HG03565 (cell line): ENCODE data around the gene PPP2R1B.

Experiments
- ATAC-seq: cut with Tn5 transposase; IDR thresholded peaks from one replicate; pipeline ENCODE4 v1.9.1; 2021; ENCODE audit warnings: mild to moderate bottlenecking, moderate library complexity; ENCODE audit not compliant: unreplicated experiment

PPP2R1B gene

DNA sequence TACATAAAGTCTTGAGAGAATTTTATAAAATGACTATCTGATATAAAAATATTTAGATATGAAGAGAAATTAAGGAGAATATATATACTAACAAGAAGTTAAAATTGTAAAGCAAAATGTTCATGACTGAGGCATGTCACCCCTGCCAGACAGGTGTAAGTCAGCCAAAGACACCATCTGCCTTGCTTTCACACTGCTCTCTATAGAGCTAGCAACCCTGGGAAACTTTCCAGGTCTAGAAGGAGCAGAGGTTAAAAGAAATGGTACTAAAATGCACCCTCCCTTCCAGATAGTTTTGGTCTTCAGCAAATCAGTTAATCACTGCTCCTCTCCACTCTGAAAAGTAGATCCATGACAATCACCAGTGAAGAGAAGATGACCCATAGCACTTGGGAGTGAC is 16.5 kb downstream of the PPP2R1B start:
- no peak for ATAC-seq

DNA sequence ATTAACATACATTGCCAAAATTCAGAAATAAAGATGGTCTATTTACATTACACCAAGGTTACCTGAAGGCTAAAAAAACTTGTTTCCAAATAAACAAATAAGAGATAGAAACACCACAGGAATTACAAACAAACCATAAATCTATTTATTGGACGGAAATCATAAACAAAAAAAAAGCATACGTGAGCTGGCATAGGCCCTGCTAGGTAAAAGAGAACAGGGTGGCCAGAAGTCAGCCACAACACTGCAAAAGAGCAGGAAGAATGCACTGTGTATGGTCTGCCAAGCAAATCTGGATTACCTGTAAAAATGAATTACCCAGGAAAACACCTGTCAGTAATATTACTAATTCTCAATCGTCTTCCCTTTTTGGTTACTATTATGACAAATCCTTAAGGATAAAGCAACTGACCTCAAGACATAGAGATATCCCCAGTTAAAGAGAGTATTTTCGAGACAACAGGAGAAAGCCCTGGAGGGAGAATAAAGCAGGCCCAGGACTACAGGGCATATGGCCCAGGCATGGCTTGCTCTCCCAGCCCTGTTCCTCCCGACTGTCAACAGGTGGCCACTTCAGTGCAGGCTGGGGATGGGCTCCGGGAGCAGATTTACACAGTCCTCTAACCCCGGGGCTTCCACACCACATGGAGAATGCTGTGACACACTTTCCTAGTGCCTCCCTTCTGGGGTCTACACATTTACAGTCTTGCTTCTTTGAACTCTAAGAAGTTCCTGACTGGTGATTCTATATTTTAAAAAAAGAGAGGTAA is 18.0 kb downstream of the PPP2R1B start:
- no peak for ATAC-seq

DNA sequence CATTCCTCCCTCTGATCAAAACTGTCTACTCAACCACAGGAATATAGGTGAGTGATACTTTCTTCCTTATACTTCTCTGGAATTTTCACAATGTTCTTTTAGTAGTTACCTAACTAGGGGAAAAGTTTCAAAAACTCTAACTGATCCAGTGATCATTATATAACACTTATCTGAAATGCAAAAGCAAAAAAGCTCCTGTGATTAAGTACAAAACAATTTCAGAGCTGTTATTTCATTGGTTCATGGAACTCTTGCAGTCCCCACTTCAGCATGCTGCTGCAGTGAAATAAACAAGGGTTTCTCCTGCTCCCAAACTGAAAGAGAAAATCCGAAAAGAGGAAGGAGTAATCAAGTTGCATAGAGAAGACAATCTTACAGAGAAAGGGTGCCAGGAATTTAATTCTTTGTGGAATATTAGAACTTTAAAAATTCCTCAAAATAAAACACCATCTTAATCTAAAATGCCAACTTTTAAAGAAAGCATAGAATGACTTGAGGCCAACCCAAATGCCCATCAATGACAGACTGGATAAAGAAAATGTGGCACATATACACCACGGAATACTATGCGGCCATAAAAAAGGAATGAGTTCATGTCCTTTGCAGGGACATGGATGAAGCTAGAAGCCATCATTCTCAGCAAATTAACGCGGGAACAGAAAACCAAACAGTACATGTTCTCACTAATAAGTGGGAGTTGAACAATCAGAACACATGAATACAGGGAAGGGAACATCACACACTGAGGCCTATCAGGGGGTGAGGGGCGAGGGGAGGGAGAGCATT is 20.3 kb downstream of the PPP2R1B start:
- ATAC-seq: no peak

- no peak for ATAC-seq
Measured at GRCh38 chr11:111743700-111744099, 22.5 kb downstream of the PPP2R1B start.

- ATAC-seq: no peak
Measured at GRCh38 chr11:111741751-111742150, 24.4 kb downstream of the PPP2R1B start.

DNA sequence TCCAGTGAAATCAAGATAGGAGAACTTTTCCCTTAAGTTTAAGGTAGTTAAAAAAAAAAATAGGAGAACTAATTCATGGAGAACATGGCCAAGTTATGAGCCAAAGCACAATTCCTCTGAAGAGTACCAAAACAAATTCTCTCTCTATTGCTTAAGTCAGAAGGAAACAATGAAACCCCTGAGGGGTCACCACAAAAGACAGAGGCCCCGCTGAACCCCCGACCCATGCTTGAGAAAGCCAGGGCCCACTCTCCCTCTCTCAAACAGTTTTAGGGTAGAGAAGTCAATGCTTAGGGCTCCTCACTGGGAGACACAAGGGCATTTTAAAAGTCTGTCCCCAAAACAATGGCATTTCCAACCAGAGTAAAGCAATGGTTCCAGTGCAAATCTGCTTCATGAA is 26.9 kb downstream of the PPP2R1B start:
- no peak for ATAC-seq

DNA sequence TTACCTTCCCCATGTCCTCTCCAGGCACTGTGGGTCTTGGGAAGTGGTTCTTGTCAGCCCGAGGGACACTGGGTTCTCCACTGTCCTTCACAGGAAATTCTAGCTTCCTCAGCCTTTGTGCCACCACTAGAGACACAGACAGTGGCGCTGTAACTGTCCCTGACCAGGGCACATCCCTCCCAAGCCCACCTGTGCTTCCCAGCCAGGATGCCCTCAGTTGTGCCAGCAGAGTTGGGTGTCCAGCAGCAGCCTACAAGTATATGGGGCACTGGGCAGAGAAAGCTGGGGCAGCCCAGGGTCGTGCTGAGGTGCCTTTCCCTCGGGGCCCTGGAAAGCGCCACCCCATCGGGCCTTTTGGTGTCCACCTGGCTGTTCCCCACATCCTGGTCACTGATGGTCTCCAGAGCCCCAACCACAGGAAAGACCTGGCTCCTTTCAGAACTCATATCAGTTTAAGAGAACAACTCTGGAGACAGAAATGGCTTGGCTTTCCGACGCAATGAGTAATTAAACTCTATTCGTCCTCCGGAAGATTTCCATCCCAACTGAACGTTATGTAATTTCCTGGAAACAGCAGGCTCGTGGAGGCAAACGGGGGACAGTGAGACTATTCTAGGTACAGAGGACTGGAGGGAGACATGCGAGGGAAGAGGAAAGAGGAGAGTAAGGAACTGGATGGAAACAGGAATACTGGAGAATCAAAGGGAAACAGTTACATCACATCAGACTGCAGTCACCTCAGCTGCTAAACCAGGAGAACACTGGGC is 28.6 kb downstream of the PPP2R1B start:
- no peak for ATAC-seq

- no peak for ATAC-seq
Measured at GRCh38 chr11:111736621-111737443, 29.4 kb downstream of the PPP2R1B start.

DNA sequence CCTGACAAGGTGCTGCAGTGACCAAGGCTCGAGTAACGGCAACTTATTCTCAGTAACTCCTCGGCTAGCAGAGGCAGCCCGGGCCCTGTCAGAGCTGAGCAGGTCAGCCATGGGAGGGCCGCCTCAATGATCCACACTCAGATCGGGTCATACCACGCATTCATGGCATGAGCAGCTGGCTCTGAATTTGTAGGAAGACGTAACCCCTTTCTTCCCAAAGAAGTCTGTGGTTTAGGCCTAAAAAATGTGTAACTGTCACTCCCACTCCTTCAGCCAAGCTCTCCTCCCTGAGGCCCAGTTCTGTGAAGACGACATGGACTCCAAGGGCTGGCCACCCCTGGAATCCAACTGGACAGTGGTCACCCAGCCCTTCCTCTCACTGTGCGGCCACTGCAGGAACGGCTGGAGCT is 30.0 kb downstream of the PPP2R1B start:
- no peak for ATAC-seq

DNA sequence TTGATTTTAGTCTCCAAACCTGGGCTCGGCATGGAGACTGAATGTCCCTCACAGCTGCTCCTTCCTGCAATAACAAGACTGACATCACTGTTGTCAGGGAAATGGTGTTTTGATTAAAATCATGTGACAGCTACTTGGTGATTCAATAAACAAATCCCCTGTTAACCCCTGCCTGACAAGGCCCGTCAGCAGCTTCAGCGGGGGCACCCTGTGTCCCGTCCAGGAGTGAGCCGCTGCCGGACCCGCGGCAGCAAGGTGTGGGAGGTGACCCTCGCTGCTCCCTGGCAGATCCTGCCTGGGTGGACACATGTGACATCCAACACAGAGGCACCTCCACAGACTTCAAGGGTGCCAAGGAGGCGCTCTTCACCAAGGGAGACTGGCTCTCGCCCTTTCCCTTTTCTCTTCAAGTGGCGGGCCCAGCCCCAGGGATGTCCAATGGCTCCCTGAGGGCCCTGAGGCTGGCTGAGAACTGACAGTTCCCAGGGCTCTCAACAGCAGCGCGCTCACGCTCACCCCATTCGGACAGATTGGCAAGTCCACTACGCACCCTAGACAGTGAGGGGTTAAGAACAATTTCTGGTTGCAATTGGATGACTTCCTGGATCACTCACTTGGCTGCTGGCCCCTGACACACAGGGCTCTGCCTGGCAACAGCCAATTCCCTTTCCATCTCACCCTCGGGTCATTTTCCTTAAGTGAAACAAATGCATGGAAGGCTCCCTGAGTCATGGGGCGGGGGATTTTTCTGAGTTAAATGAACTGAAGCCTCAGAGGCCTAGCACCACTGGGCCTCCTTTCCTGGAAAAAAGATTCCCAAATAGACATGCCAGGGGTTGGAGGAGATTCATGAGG is 30.7 kb downstream of the PPP2R1B start:
- no peak for ATAC-seq

DNA sequence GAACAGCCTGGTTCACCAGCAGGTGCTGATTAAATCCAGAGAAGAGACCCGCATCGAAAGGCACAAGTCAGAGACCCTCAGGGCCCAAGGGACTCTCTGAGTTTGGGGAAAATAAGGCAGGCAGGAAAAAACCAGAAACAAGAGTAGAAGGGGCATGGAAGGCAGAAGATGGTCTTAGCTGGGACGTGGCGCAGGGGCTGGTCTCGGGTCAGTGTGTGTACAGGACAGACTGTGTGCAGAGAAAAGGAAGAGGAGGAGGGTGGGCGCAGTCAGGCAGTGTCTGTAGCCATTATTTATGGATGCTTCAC is 31.3 kb downstream of the PPP2R1B start:
- ATAC-seq: no peak

DNA sequence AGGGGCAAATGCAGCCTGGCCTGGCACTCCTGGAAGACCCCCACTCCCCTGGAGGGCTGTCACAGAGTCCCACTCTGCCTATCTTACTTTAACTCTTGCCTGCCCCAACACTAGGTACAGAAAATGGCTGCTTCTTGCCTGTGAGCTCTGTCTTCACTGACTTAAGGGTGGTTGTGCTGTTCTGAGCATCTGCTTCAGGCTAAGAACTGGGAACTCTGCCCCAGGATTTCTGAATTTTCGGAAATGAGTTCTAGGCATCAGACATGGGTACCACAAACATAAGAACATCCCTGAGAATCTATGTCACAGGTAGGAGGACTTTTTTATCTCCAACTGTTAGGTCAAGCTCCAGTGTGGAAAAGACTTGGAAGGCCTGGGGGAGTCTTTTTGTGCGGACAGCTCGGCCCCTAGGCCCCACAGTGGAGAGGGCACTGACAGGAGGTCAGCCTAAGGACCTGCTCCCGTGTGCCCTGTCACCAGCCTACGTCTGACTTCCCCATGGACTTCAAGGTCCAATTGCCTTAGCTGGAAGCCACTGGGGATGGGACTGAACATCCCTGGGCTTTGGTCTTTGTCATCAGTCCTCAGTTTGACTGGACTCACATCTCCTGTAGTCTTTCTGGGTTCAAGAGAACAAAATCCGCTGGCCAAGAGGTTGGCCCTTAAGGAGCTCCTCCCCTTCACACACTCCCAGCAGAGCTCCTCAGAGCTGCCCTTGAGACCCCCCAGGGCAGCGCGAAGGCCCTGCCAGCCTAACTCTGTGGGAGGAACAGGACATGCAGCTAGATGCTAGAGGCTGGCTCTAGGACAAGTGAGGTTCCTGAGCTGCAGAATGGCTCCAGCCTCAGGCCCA is 31.9 kb downstream of the PPP2R1B start:
- no peak for ATAC-seq

DNA sequence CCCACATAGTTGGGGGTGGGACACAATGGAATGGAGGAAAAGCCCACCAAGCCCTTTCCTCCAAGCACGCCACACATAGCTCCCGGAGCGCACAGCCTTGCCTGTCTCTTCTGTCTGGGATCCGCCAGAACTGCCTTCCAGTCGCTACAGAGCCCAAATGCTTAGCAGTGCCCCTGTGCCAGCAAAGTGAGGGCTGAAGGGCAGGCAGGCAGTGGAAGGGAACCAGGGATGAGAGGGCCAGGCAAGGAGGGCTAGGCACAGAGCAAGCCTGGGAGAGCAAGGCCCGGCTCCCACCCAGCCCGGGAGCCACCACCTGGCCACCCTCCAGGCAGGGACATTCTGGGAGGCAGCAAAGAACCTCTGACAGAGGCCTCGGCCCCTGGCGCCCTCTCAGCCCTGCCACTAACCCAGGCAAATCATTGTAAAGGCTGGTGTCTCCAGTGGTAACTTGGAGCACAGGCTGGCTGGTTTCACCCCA is 32.5 kb downstream of the PPP2R1B start:
- no peak for ATAC-seq

- ATAC-seq: no peak
Measured at GRCh38 chr11:111733016-111733415, 33.2 kb downstream of the PPP2R1B start.

DNA sequence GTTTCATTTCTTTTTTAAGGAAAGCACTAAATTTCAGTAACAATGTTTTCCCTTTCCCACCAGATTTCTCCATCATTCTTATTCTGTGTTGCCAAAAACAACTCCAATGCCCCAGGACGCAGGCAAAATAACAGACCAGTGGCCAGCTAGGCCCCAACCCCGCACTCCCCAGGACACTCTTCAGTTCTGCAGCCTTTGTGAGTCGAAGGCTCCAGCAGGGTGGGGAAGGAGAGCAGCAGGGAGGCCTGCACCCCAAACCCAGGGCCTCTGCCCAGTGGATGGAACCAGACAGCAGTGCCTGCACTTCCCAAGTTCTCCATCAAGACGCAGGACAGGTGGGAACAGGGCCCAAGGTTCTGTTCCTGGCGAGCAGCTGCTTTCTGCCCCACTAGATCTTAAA is 34.4 kb downstream of the PPP2R1B start:
- ATAC-seq: no peak

DNA sequence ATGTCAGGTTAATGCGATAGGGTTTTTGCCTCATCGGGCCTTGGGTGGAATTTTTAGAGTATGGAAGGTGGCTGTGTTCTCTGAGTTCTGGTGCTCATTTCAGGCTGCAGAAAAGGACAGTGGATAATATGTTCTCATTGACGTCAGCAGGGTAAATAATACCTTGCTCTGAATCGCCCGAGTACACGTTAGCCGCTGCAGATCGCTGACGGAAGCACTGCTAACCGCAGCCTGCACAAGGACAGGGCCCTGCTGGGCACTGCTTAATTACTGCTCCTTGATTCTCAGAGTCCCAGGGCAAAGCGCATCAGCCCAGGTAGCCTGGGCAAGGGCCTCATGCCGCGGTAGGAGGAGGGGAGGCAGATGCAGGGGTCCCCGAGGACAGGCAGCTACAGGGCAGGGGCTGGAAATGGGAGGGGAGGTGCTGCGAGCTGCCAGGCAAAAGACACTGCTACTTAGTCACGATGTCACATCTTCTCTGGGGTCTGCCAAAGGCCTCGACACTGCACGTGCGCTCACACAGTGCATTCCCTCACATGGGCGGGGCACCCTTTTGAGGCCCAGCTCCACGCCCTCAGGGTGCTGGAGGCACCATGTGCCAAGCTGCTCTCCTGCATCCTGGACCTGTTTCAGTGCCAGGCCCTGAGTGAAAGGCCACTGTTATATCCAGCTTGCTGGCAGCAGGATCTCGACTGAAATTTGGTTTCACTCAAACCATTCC is 35.2 kb downstream of the PPP2R1B start:
- ATAC-seq: no peak

DNA sequence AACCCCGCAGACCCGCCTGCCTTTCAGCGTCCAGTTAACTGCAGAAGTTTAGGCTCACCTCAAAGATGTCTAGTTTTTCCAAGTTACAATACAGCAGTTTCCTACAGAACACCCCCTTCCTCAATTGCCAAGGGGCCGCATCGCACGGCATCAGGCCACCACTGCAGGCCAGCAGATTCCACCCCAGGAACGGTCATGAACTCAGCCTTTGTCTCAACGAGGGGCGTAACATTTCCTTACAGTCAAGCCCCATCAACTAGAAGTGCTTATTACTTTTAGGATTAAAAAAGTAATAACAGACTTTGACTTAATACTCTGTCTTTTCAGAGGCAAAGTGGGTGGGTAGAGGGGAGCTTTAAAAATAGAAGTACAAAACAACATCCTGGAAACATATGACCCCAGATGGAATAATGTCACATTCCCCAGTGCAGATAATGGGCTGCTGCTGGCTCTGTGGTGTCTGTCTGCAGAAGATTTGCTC is 36.3 kb downstream of the PPP2R1B start:
- no peak for ATAC-seq
